ENCODE measurements around the gene BDNF. TPM values are rescaled to one million over a fixed set of nuclear protein-coding genes. Genes with fewer than 3 reads are reported as not detected.
"Not testable (repeated sequence)": the region's sequence is repeated elsewhere in the genome, so short reads cannot be mapped to it uniquely, and the experiment has no call there.

BDNF gene
- total and polyA plus RNA-seq, 4 donors, result 0.03 to 0.28 (median 0.07) TPM

GRCh38 chr11:27740362-27741013, 40.2 kb upstream of the BDNF start:
- no peak for DNase-seq (ENCODE audit: low spot score)
- Histone ChIP-seq H3K9me3 (ENCODE audit: control insufficient read depth in 4 of 4, low read length in 3 of 4) (no peaks in the 10 kb centered on the region), H3K36me3 (ENCODE audit: control insufficient read depth in 4 of 4, insufficient read depth in 3 of 4, low read depth in 1 of 4, low read length in 3 of 4) (no peaks in the 10 kb centered on the region), H3K4me3 (ENCODE audit: low read depth in 1 of 3, low read length in 3 of 3) (no peak overlapping the region), H3K4me1 (ENCODE audit: control insufficient read depth in 4 of 4, insufficient read depth in 4 of 4, low read length in 3 of 4) (no peaks in the 10 kb centered on the region), H3K27me3 (ENCODE audit: control insufficient read depth in 4 of 4, insufficient read depth in 4 of 4, low read length in 3 of 4) (peaks cover 0 to 10% (median 0%) of the 10 kb centered on the region in 4 donors), H3K27ac (ENCODE audit: low read depth in 1 of 2, low read length in 2 of 2) (no peak overlapping the region), H3K9ac (ENCODE audit: low read depth in 1 of 2, low read length in 2 of 2) (no peak overlapping the region)
- WGBS, result 37% methylated on average over 7 of the region's 7 CpGs
- no peak for TF ChIP-seq MAX (IDR thresholded peaks at IDR 0.05)

DNA sequence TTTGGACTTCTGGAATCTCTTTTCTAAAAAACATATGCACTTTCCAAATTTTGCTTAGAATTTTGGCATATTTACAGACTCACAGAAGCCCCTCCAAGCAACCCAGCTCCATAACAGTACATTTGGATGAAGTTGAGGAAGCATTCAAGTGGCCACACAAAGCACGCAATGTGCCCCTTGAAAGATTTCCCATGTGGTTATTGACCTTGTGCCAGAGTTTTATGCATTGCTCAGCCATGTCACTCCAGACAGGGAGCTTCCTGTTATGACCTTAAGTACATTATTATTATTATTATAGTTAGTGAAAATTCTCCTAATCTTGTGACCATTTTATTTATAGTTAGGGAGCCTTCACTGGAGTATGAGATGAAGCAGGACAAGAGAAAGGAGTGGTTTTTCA, 35.0 kb upstream of the BDNF start:
- no peak for TF ChIP-seq SP1 (IDR thresholded peaks at IDR 0.05)
- TF ChIP-seq JUND (IDR thresholded peaks at IDR 0.05), result no peak
- no peak for TF ChIP-seq FOXA1 (IDR thresholded peaks at IDR 0.05)
- Histone ChIP-seq H3K27me3 (ENCODE audit: control insufficient read depth in 4 of 4, insufficient read depth in 4 of 4, low read length in 3 of 4) (peaks cover 0 to 9% (median 0%) of the 10 kb centered on the region in 4 donors), H3K9me3 (ENCODE audit: control insufficient read depth in 4 of 4, low read length in 3 of 4) (no peaks in the 10 kb centered on the region), H3K9ac (ENCODE audit: low read depth in 1 of 2, low read length in 2 of 2) (no peak overlapping the region), H3K4me3 (ENCODE audit: low read depth in 1 of 3, low read length in 3 of 3) (no peak overlapping the region), H3K4me1 (ENCODE audit: control insufficient read depth in 4 of 4, insufficient read depth in 4 of 4, low read length in 3 of 4) (no peaks in the 10 kb centered on the region), H3K36me3 (ENCODE audit: control insufficient read depth in 4 of 4, insufficient read depth in 3 of 4, low read depth in 1 of 4, low read length in 3 of 4) (no peaks in the 10 kb centered on the region), H3K27ac (ENCODE audit: low read depth in 1 of 2, low read length in 2 of 2) (no peak overlapping the region)
- WGBS, result 64% methylated on average over 1 of the region's 1 CpG
- DNase-seq (ENCODE audit: low spot score), result no peak

- H3K36me3 ChIP-seq (ENCODE audit: control insufficient read depth in 4 of 4, insufficient read depth in 3 of 4, low read depth in 1 of 4, low read length in 3 of 4); H3K4me3 ChIP-seq (ENCODE audit: low read depth in 1 of 3, low read length in 3 of 3); H3K27ac ChIP-seq (ENCODE audit: low read depth in 1 of 2, low read length in 2 of 2); H3K9me3 ChIP-seq (ENCODE audit: control insufficient read depth in 4 of 4, low read length in 3 of 4); H3K27me3 ChIP-seq (ENCODE audit: control insufficient read depth in 4 of 4, insufficient read depth in 4 of 4, low read length in 3 of 4); H3K9ac ChIP-seq (ENCODE audit: low read depth in 1 of 2, low read length in 2 of 2); DNase-seq (ENCODE audit: low spot score); H3K4me1 ChIP-seq (ENCODE audit: control insufficient read depth in 4 of 4, insufficient read depth in 4 of 4, low read length in 3 of 4): not testable (repeated sequence)
- 88% methylated on average over 7 of the region's 7 CpGs for WGBS
These were observed 31.5 kb upstream of the BDNF start for GRCh38 chr11:27731803-27732202.

DNA sequence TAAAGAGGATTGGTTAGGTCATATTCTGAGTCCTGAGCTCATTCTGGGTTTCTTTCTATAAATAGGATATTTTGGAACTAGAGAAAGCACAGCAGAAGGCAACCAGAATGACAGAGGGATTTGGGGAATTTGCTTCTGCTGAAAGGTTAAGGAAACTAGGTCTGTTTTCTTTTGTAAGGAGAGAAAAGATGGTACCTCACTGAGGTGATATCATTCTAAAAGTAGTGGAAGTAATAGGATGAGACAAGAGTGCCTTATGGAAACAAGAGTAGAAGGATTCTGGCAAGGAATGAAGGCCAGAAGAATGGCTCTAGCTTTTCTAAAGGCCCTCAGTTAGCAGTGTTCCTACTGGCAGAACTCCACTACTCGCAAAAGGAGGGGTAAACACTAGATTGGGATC, 26.7 kb upstream of the BDNF start:
- Histone ChIP-seq H3K27me3 (ENCODE audit: control insufficient read depth in 4 of 4, insufficient read depth in 4 of 4, low read length in 3 of 4) (peaks cover 0 to 14% (median 2%) of the 10 kb centered on the region in 4 donors), H3K9me3 (ENCODE audit: control insufficient read depth in 4 of 4, low read length in 3 of 4) (peaks cover 0 to 2% (median 0%) of the 10 kb centered on the region in 4 donors), H3K36me3 (ENCODE audit: control insufficient read depth in 4 of 4, insufficient read depth in 3 of 4, low read depth in 1 of 4, low read length in 3 of 4) (no peaks in the 10 kb centered on the region), H3K4me3 (ENCODE audit: low read depth in 1 of 3, low read length in 3 of 3) (no peak overlapping the region), H3K9ac (ENCODE audit: low read depth in 1 of 2, low read length in 2 of 2) (no peak overlapping the region), H3K27ac (ENCODE audit: low read depth in 1 of 2, low read length in 2 of 2) (no peak overlapping the region), H3K4me1 (ENCODE audit: control insufficient read depth in 4 of 4, insufficient read depth in 4 of 4, low read length in 3 of 4) (peaks cover 4 to 8% (median 6%) of the 10 kb centered on the region in 4 donors)
- TF ChIP-seq, protein P1, sequence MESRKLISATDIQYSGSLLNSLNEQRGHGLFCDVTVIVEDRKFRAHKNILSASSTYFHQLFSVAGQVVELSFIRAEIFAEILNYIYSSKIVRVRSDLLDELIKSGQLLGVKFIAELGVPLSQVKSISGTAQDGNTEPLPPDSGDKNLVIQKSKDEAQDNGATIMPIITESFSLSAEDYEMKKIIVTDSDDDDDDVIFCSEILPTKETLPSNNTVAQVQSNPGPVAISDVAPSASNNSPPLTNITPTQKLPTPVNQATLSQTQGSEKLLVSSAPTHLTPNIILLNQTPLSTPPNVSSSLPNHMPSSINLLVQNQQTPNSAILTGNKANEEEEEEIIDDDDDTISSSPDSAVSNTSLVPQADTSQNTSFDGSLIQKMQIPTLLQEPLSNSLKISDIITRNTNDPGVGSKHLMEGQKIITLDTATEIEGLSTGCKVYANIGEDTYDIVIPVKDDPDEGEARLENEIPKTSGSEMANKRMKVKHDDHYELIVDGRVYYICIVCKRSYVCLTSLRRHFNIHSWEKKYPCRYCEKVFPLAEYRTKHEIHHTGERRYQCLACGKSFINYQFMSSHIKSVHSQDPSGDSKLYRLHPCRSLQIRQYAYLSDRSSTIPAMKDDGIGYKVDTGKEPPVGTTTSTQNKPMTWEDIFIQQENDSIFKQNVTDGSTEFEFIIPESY (IDR thresholded peaks at IDR 0.05), result no peak
- TF ChIP-seq NR2F2 (IDR thresholded peaks at IDR 0.05) (no peak), MAX (IDR thresholded peaks at IDR 0.05) (no peak), FOXA1 (IDR thresholded peaks at IDR 0.05) (no peak), FOXA2 (IDR thresholded peaks at IDR 0.05) (no peak), GABPA (IDR thresholded peaks at IDR 0.05 in 1 of 2, conservative IDR thresholded peaks at IDR 0.05 in 1 of 2) (no peak), CTCF (IDR thresholded peaks at IDR 0.05; ENCODE audit: low read depth, low read length, missing input control) (no peak), RAD21 (IDR thresholded peaks at IDR 0.05) (no peak)
- no peak for DNase-seq (ENCODE audit: low spot score)
- WGBS, result 48% methylated on average over 1 of the region's 1 CpG

All from liver (tissue), 9 donors.